OCI-LY1 (cell line): Measurements from ENCODE around the gene LIN28B.
"Not testable (repeated sequence)": the region's sequence is repeated elsewhere in the genome, so short reads cannot be mapped to it uniquely, and the experiment has no call there.

Source experiments
- H2AFZ ChIP-seq: fragments of 200-600 bp; sonication (generic), shearing (Covaris generic); 2 replicates; pipeline ENCODE4 v1.6.0; 2014; ENCODE audit warnings: antibody characterized with exemption, mild to moderate bottlenecking, low read length
- H3F3A ChIP-seq: fragments of 200-600 bp; sonication (generic), shearing (Covaris generic); 2 replicates; pipeline ENCODE4 v1.6.0; 2014; ENCODE audit warnings: mild to moderate bottlenecking, antibody characterized with exemption, low read length, moderate library complexity; ENCODE audit not compliant: insufficient read depth
- H3K27ac ChIP-seq: fragments of 200-600 bp; sonication (generic); 2 replicates; pipeline ENCODE4 v1.5.1; 2014; ENCODE audit warnings: low read length, mixed run types, mild to moderate bottlenecking, low read depth; ENCODE audit not compliant: poor library complexity, severe bottlenecking
- H3K27me3 ChIP-seq: fragments of 200-600 bp; sonication (generic); 2 replicates; pipeline ENCODE4 v1.6.0; 2014; ENCODE audit warnings: antibody characterized with exemption, mild to moderate bottlenecking, low read length, moderate library complexity; ENCODE audit not compliant: insufficient read depth
- H3K36me3 ChIP-seq: fragments of 200-600 bp; sonication (generic); 2 replicates; pipeline ENCODE4 v1.6.1; 2014; ENCODE audit warnings: mild to moderate bottlenecking, antibody characterized with exemption, low read length, moderate library complexity, mixed read lengths; ENCODE audit not compliant: insufficient read depth
- H3K4me1 ChIP-seq: fragments of 200-600 bp; sonication (generic); 2 replicates; pipeline ENCODE4 v1.5.1; 2014; ENCODE audit warnings: mild to moderate bottlenecking, low read length, moderate library complexity; ENCODE audit not compliant: insufficient read depth, severe bottlenecking
- H3K4me2 ChIP-seq: fragments of 200-600 bp; sonication (generic), shearing (Covaris generic); 2 replicates; pipeline ENCODE4 v1.6.1; 2014; ENCODE audit warnings: low read length
- H3K4me3 ChIP-seq: fragments of 200-600 bp; sonication (generic); 2 replicates; pipeline ENCODE4 v1.5.1; 2014; ENCODE audit warnings: low read length, low read depth, mild to moderate bottlenecking, mixed read lengths; ENCODE audit not compliant: poor library complexity, severe bottlenecking
- H3K79me2 ChIP-seq: fragments of 200-600 bp; shearing (Covaris generic); 2 replicates; pipeline ENCODE4 v1.6.1; 2016; ENCODE audit warnings: mixed run types, low read length, mixed read lengths; ENCODE audit not compliant: insufficient read depth
- H3K9ac ChIP-seq: fragments of 200-600 bp; sonication (generic), shearing (Covaris generic); 2 replicates; pipeline ENCODE4 v1.6.1; 2014; ENCODE audit warnings: mild to moderate bottlenecking, low read length, mixed read lengths
- H3K9me2 ChIP-seq: fragments of 200-600 bp; sonication (generic), shearing (Covaris generic); 2 replicates; pipeline ENCODE4 v1.6.1; 2014; ENCODE audit warnings: low read depth, mild to moderate bottlenecking, low read length, mixed read lengths
- H3K9me3 ChIP-seq: fragments of 200-600 bp; shearing (Covaris generic); 2 replicates; pipeline ENCODE4 v1.6.1; 2014; ENCODE audit warnings: low read length, mixed read lengths
- H4K20me1 ChIP-seq: fragments of 200-600 bp; sonication (generic), shearing (Covaris generic); 2 replicates; pipeline ENCODE4 v1.6.0; 2016; ENCODE audit warnings: mild to moderate bottlenecking, low read length; ENCODE audit not compliant: insufficient read depth
- CTCF ChIP-seq: fragments of 200-600 bp; sonication (generic), shearing (Covaris generic); IDR thresholded peaks from 2 replicates; pipeline ENCODE4 v1.5.1; 2017; ENCODE audit warnings: mild to moderate bottlenecking, antibody characterized with exemption, low read length, moderate library complexity, mixed read lengths
- EZH2 ChIP-seq: fragments of 200-600 bp; sonication (generic), shearing (Covaris generic); IDR thresholded peaks from 2 replicates; pipeline ENCODE4 v1.8.0; 2017; ENCODE audit warnings: borderline replicate concordance, mixed run types, mild to moderate bottlenecking, antibody characterized with exemption, low read length, moderate library complexity, mixed read lengths

LIN28B gene

GRCh38 chr6:104949206-104949605 lies 7.7 kb upstream of the LIN28B start:
- H3K9me2 ChIP-seq = no peaks in the 10 kb centered on the region
- no peaks in the 10 kb centered on the region for H3K27me3 ChIP-seq
- H3K9ac ChIP-seq = no peak overlapping the region
- no peak overlapping the region for H3K4me3 ChIP-seq
- H2AFZ ChIP-seq = no peak overlapping the region
- no peak overlapping the region for H3K27ac ChIP-seq
- no peak for TF ChIP-seq EZH2
- no peaks in the 10 kb centered on the region for H3K36me3 ChIP-seq
- no peak overlapping the region for H3K4me2 ChIP-seq
- no peaks in the 10 kb centered on the region for H3F3A ChIP-seq
- H3K4me1 ChIP-seq = no peaks in the 10 kb centered on the region
- H3K79me2 ChIP-seq = no peaks in the 10 kb centered on the region
- H3K9me3 ChIP-seq = no peaks in the 10 kb centered on the region
- no peaks in the 10 kb centered on the region for H4K20me1 ChIP-seq

GRCh38 chr6:104951677-104952076 lies 5.2 kb upstream of the LIN28B start:
- H3K9ac ChIP-seq = no peak overlapping the region
- no peak overlapping the region for H3K27ac ChIP-seq
- H3K4me3 ChIP-seq = no peak overlapping the region
- no peaks in the 10 kb centered on the region for H3K9me2 ChIP-seq
- H3K4me2 ChIP-seq = no peak overlapping the region
- H3K36me3 ChIP-seq = no peaks in the 10 kb centered on the region
- no peaks in the 10 kb centered on the region for H3K4me1 ChIP-seq
- H3K9me3 ChIP-seq = no peaks in the 10 kb centered on the region
- no peaks in the 10 kb centered on the region for H3K27me3 ChIP-seq
- no peak overlapping the region for H2AFZ ChIP-seq
- no peaks in the 10 kb centered on the region for H3F3A ChIP-seq
- no peaks in the 10 kb centered on the region for H4K20me1 ChIP-seq
- TF ChIP-seq CTCF = no peak
- no peak for TF ChIP-seq EZH2
- no peaks in the 10 kb centered on the region for H3K79me2 ChIP-seq

GRCh38 chr6:104952911-104953399 lies 4.0 kb upstream of the LIN28B start:
- Histone ChIP-seq H3K9ac (no peak overlapping the region), H3K4me2 (no peak overlapping the region), H3K9me2 (no peaks in the 10 kb centered on the region), H3K4me1 (no peaks in the 10 kb centered on the region), H3K4me3 (no peak overlapping the region), H4K20me1 (no peaks in the 10 kb centered on the region), H3F3A (no peaks in the 10 kb centered on the region), H3K36me3 (no peaks in the 10 kb centered on the region), H3K9me3 (no peaks in the 10 kb centered on the region), H3K79me2 (no peaks in the 10 kb centered on the region), H2AFZ (no peak overlapping the region), H3K27ac (no peak overlapping the region), H3K27me3 (no peaks in the 10 kb centered on the region)
- TF ChIP-seq EZH2 (no peak), CTCF (no peak)

GRCh38 chr6:104953400-104954189 lies 3.3 kb upstream of the LIN28B start:
- H3K9ac ChIP-seq, H3K27ac ChIP-seq, H3K79me2 ChIP-seq, H3K9me3 ChIP-seq, H3F3A ChIP-seq, H3K4me3 ChIP-seq, H3K4me1 ChIP-seq, H3K4me2 ChIP-seq, H3K9me2 ChIP-seq, H3K27me3 ChIP-seq, H4K20me1 ChIP-seq, H2AFZ ChIP-seq, H3K36me3 ChIP-seq: not testable (repeated sequence)
